Spinal cord (tissue), 10 donors: ENCODE results near the gene IRF8. TPM values are rescaled to one million over a fixed set of nuclear protein-coding genes. Genes with fewer than 3 reads are reported as not detected.

ENCODE experiments used
- DNase-seq, 6 donors: peaks; one replicate each; pipeline versions ENCODE4 v3.0.0 to v3.0.0-alpha.2; 2013 to 2015; ENCODE audit warnings: low spot score in 6 of 6, low read depth in 4 of 6
- H3K27ac ChIP-seq: one replicate; pipeline ENCODE4 v1.5.1; 2013; ENCODE audit warnings: low read depth, low read length, control low read depth
- H3K27me3 ChIP-seq: one replicate; pipeline ENCODE4 v1.6.1; 2013; ENCODE audit warnings: low read length; ENCODE audit not compliant: control insufficient read depth, insufficient read depth
- H3K36me3 ChIP-seq: one replicate; pipeline ENCODE4 v1.6.1; 2013; ENCODE audit warnings: low read length; ENCODE audit not compliant: control insufficient read depth, insufficient read depth
- H3K4me1 ChIP-seq: one replicate; pipeline ENCODE4 v1.6.1; 2013; ENCODE audit warnings: low read length; ENCODE audit not compliant: control insufficient read depth, insufficient read depth
- H3K4me3 ChIP-seq: one replicate; pipeline ENCODE4 v1.5.1; 2013; ENCODE audit warnings: low read depth, low read length, control low read depth
- H3K9me3 ChIP-seq: one replicate; pipeline ENCODE4 v1.6.1; 2013; ENCODE audit warnings: low read length; ENCODE audit not compliant: control insufficient read depth, insufficient read depth
- WGBS: methylation state at CpG from one replicate; pipeline ENCODE4 v1.1.5; 2013; ENCODE audit warnings: missing lambda C conversion rate; ENCODE audit not compliant: insufficient coverage; 5-methylcytosine and 5-hydroxymethylcytosine counted together
- polyA plus RNA-seq, 2 donors: library from polyadenylated mRNA; unstranded; fragments of 120-200 nt; gene quantifications; one replicate each; pipeline ENCODE4 v1.2.1, GENCODE V29; 2013; ENCODE audit not compliant: insufficient read length in 2 of 2
- total RNA-seq, 2 donors: library from RNA; depleted of rRNA in 1 of 2; stranded (reverse); fragments of 120-200 nt in 1 of 2; fragments of >200 nt in 1 of 2; gene quantifications; one replicate each; pipeline versions ENCODE4 v1.2.3 to v1.2.4, GENCODE V29; 2013 to 2014
- donor health status: healthy.

IRF8 gene
- total and polyA plus RNA-seq, 4 donors, result 9.0 to 20.5 (median 15.2) TPM

DNA sequence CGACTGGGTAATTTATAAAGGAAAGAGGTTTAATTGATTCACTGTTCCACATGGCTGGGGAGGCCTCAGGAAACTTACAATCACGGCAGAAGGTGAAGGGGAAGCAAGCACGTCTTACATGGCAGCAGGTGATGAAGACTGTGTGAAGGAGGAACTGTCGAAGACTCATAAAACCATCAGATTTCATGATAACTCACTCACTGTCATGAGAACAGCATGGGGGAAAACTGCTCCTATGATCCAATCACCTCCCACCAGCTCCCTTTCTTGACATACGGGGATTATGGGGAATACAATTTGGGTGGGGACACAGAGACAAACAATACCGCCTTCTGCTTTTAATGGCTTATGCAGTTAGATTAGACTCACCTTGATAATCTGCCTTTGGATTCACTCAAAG lies 19.4 kb upstream of the IRF8 start:
- no peak overlapping the region for H3K4me3 ChIP-seq
- no peak overlapping the region for H3K27ac ChIP-seq
- H3K9me3 ChIP-seq, result no peaks in the 10 kb centered on the region
- DNase-seq, result no peak
- no peaks in the 10 kb centered on the region for H3K4me1 ChIP-seq
- no CpG with 5 or more reads among the region's 6 CpGs for whole genome bisulfite sequencing
- H3K36me3 ChIP-seq, result no peaks in the 10 kb centered on the region
- peaks cover 3% of the 10 kb centered on the region for H3K27me3 ChIP-seq

DNA sequence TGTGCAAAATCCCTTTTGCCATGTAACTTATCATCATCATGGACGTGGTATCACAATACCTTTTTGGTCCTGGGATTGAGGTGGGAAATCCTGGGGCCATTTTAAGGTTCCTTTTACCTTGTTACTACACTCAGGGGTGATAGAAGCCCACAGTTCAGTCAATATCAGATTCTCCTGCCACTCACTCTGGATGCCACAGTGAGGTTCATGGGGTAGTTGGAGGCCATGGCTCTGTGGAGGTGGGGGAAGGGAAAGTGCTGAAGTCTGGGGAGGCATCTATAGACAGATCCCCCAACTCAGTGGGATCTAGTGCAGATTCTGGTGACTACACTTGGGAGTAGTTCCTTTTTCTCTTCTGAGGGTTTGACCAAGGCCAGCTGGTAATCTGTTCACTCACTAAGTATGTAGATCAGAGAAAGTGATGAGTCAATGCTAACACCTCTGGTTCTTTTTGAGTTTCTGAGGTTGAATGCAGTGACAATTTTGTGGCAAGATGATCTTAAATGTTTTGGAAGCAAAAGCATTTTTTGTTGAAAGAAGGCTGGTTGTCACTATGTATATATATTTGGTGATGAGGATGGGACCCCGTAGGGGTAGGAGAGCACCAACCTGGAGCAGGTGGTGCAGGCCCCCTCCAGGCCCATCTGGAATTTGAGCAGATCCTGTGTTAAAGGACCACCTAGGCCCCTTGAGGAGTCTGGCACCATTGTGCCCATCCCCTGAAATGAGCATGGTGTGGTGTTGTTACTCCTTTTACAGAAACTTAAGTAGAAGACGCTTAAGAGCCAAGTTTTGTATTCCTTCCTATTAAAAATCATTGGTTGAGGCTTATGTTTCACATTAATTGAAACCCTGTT lies 18.8 kb upstream of the IRF8 start:
- DNase-seq, result no peak
- Histone ChIP-seq H3K9me3 (no peaks in the 10 kb centered on the region), H3K36me3 (no peaks in the 10 kb centered on the region), H3K4me3 (no peak overlapping the region), H3K27ac (no peak overlapping the region), H3K27me3 (peaks cover 5% of the 10 kb centered on the region), H3K4me1 (no peaks in the 10 kb centered on the region)
- WGBS, result 85% methylated on average over 2 of the region's 3 CpGs

DNA sequence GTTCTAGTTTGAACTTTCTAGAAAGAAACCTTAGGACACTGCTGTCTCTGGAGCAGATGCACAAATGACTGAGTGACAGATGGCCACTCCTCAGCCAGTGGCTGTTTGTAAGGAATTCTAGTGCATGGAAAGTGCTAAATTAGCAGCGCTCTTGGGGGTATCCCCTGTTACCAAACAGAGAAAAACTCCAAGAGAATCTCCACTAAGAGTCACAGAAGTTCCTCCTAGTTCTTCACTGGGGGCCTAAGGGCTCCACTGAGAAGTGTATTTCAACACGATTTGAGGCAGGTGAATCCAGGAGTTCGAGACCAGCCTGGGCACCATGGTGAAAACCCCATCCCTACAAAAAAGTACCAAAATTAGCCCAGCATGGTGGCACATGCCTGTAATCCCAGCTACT lies 18.1 kb upstream of the IRF8 start:
- no peak for DNase-seq
- no CpG with 5 or more reads among the region's 3 CpGs for WGBS
- Histone ChIP-seq H3K27ac (no peak overlapping the region), H3K27me3 (peaks cover 5% of the 10 kb centered on the region), H3K36me3 (no peaks in the 10 kb centered on the region), H3K4me1 (no peaks in the 10 kb centered on the region), H3K4me3 (no peak overlapping the region), H3K9me3 (no peaks in the 10 kb centered on the region)

DNA sequence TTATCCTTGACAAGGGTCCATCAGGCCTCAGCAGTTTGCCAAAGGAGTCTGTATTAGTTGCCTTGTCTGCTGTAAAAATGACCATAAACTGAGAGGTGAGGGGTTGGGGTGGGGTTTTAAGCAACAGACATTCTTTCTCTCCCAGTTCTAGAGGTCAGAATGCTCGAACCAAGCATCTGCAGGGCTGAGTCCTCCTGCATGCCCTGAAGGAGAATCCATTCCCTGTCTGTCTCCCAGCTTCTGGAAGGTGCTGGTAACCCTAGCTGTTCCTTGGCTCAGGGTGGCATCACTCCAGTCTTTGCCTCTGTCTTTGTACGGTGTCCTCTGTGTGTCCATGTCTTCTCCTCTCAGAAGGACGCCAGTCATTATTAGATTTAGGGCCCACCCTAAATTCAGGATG lies 17.5 kb upstream of the IRF8 start:
- WGBS, result 67% methylated on average over 3 of the region's 3 CpGs
- no peaks in the 10 kb centered on the region for H3K4me1 ChIP-seq
- no peak overlapping the region for H3K4me3 ChIP-seq
- no peaks in the 10 kb centered on the region for H3K36me3 ChIP-seq
- no peaks in the 10 kb centered on the region for H3K9me3 ChIP-seq
- no peak overlapping the region for H3K27ac ChIP-seq
- H3K27me3 ChIP-seq, result peaks cover 5% of the 10 kb centered on the region
- DNase-seq, result no peak

DNA sequence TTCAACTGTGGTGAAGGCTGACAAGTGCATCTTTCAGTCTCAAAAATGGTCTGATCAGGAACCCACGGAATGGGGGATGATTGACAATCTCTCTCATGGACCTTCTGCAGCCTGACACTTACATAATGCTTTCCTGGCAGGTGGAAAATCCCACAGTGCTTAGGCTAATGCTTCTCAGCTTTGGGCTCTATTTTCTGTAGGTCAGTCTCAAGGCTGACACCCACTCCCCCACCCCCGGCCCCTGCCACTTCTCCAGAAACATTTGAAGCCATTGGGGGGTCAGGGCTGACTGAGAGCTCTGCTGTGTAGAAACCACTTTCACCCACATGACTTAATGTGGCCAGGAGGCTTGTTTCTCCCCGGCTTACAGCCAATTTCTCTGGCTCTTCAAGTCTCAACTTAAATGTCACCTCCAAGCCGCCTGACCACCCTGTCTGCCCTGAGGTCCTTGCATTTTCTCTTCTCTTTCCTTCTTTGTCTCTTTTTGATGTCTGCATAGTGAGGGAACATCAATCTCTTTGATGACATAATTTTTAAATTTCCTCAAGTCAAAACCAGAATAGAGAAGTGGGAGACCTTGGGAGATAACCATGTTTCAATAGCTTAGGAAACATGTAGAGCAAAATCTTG lies 16.7 kb upstream of the IRF8 start:
- Histone ChIP-seq H3K27me3 (peaks cover 8% of the 10 kb centered on the region), H3K4me1 (no peaks in the 10 kb centered on the region), H3K36me3 (no peaks in the 10 kb centered on the region), H3K27ac (no peak overlapping the region), H3K4me3 (no peak overlapping the region), H3K9me3 (no peaks in the 10 kb centered on the region)
- 83% methylated on average over 2 of the region's 4 CpGs for WGBS
- no peak for DNase-seq

DNA sequence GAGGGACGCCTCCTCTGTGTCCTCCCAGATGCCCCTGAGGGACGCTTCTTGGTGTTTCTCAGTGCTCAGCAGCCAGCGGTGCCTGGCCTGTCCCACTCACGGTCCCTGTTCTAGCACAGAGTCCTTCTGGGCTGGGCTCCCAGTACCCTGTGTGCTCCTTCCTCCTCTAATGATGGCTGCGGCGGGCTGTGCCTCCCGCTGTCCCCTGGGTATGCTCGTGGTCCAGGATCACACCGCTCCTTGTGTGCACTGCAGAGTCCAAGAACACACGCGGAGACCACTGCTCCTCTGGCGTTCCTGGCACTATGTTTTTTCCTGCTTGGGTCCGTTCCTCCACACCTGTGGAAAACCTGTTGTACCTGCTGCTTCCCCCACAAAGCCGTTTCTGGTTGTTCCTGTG lies 15.1 kb upstream of the IRF8 start:
- H3K4me3 ChIP-seq, result no peak overlapping the region
- no peaks in the 10 kb centered on the region for H3K36me3 ChIP-seq
- H3K4me1 ChIP-seq, result no peaks in the 10 kb centered on the region
- peaks cover 8% of the 10 kb centered on the region for H3K27me3 ChIP-seq
- H3K9me3 ChIP-seq, result no peaks in the 10 kb centered on the region
- no peak overlapping the region for H3K27ac ChIP-seq
- no peak for DNase-seq
- 79% methylated on average over 9 of the region's 14 CpGs for WGBS

DNA sequence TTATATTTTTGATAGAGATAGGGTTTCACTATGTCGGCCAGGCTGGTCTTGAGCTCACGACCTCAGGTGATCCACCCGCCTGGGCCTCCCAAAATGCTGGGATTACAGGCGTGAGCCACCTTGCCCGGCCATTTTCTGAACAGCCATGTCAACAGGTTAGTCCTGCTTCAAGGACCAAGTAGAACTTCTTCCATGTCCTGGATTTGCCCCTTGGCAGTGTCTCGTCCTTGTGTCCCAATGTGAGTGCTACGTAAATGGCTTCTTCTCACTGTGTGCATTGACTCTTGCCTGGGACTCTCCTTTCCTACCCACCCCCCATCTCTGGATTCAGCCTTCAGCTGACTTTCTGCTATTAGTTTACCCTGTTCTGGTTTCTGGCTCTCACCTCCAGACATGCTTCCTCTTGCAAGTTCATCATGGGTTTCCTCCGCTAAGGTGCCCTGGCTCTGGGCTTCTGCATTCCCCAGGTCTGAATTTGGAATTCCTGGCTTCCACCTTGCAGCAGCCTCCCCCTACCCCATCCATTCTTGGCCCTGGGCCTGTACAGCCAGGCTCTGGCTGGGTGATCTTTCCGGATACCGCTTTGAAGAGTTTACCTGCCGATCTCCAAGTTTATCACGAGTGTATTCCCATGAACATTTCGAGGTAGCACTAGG lies 14.0 kb upstream of the IRF8 start:
- Histone ChIP-seq H3K4me3 (no peak overlapping the region), H3K4me1 (no peaks in the 10 kb centered on the region), H3K9me3 (no peaks in the 10 kb centered on the region), H3K27ac (no peak overlapping the region), H3K27me3 (peaks cover 13% of the 10 kb centered on the region), H3K36me3 (no peaks in the 10 kb centered on the region)
- no peak for DNase-seq
- WGBS, result 93% methylated on average over 12 of the region's 13 CpGs

DNA sequence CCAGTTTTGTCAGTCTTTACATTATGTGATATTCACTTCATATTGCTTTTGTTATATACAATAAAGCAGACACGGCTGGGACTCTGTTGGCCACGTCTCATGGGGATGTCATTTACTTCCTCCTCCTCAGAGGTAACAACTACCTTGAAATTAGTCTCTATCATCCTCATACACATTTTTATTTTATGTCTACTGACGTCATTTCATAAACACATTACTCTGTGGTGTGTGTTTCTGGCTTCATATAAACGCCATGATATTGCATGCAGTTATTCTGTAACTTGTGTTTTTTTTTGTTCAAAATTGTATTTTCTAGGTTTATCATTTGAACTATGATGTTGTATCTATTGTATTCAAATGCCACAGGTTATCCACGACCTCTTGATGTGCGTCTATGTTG lies 13.4 kb upstream of the IRF8 start:
- Histone ChIP-seq H3K27ac (no peak overlapping the region), H3K36me3 (no peaks in the 10 kb centered on the region), H3K4me3 (no peak overlapping the region), H3K9me3 (no peaks in the 10 kb centered on the region), H3K27me3 (peaks cover 13% of the 10 kb centered on the region), H3K4me1 (no peaks in the 10 kb centered on the region)
- DNase-seq, result no peak
- WGBS, result 84% methylated on average over 2 of the region's 6 CpGs

DNA sequence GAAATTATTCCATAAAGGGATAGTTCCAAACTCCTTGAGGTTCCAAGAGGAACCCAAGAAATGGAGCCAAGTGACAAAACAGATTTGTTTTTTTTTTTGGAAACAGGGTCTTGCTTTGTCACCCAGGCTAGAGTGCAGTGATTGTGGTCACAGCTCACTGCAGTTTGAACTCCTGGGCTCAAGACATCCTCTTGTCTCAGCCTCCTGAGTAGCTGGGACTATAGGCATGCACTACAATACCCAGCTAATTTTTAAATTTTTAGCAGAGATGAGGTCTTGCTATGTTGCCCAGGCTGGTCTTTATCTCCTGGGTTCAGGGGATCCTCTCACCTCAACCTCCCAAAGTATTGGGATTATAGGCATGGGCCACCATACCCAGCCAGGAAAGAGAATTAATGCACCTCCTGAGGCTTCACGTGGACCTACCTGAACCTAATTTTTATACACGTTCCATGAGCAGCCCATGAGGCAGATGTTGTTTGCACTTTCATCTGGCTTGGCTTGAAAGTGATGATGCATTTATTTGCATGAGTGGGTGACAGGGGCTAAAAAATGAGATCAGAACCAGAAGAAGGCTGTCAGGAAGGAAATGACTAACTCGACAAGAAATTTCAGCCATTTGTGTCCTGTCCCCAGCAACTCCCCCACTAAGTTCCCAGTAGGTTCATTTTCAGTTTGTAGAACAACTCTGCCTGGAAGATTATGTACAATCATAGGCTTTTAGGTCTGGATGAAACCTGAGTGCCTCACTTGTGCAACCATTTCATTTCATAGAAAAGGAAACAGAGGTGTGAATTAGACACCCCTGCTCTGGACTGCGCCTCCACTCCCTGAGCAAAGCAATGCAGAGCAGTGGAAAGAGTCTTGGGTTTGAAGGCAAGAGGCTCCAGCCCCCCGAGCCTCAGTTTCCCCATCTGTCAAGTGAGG lies 10.3 kb upstream of the IRF8 start:
- Histone ChIP-seq H3K9me3 (no peaks in the 10 kb centered on the region), H3K27me3 (peaks cover 10% of the 10 kb centered on the region), H3K4me1 (peaks cover 3% of the 10 kb centered on the region), H3K36me3 (no peaks in the 10 kb centered on the region), H3K4me3 (no peak overlapping the region), H3K27ac (no peak overlapping the region)
- WGBS, result 81% methylated on average over 4 of the region's 5 CpGs
- DNase-seq, result no peak
